Heart left ventricle (tissue), 13 donors: ENCODE data around the gene FLNB.

Experiments used
- CTCF ChIP-seq, 12 donors: fragments of 200-600 bp; sonication (generic) in 4 of 12; IDR thresholded peaks; one replicate each; pipeline versions ENCODE4 v1.5.0 to v1.8.0; 2018 to 2022; ENCODE audit warnings: antibody characterized with exemption in 12 of 12, mild to moderate bottlenecking in 5 of 12
- POLR2A ChIP-seq, 2 donors: fragments of 450-650 bp; IDR thresholded peaks; one replicate each; pipeline ENCODE4 v1.6.1; 2017; ENCODE audit warnings: antibody characterized with exemption in 2 of 2, mild to moderate bottlenecking in 2 of 2, moderate library complexity in 2 of 2
- donor health status: ischemic (EF 13 %, LVEDD 7.1; RV severe dilation, severe dysfunction).
- donor health status: DM: no; HTN: yes; CAD: no.
- donor health status: DM: no; HTN: no; CAD: no.
- donor health status: ischemic (EF 25% LVEDD 6.9; RV normal size, moderate dysfunction).
- donor health status: ischemic (EF 25% LVEDD 5.7; RV mildly dilated, moderate dysfunction).
- donor health status: ischemic (EF 35%, LVEDD 5.7; RV mildly dilated, moderate dysfunction).
- donor health status: nonischemic (EF 11% LVEDD 7.7; RV severe dilation, severe dysfunction).
- donor health status: DM: yes; HTN: yes; CAD: no.
- donor health status: PGD.
- donor health status: ischemic (EF 29% LVEDD 5.4; RV normal size, mild dysfunction).
- donor health status: nonischemic (EF 23%, LVEDD 6.1; RV moderate dilation, normal function).

GRCh38 chr3:58058361-58059263, 50.4 kb downstream of the FLNB start:
- no peak for TF ChIP-seq CTCF (IDR thresholded peaks at IDR 0.05)
- no peak for TF ChIP-seq POLR2A (IDR thresholded peaks at IDR 0.05)
